Cardiac septum (tissue), 1 donor: Measurements from ENCODE around the gene VPS72. TPM values are rescaled to one million over a fixed set of nuclear protein-coding genes. Genes with fewer than 3 reads are reported as not detected.

ENCODE experiments used
- DNase-seq: peaks from one replicate; pipeline ENCODE4 v3.0.0-alpha.2; 2020; ENCODE audit warnings: low spot score
- intact Hi-C: fragments of 100-400 bp; cut with DNase I; formaldehyde crosslinking; loops from one replicate; pipeline ENCODE4 v1.14.0; 2022
- total RNA-seq: library from RNA; stranded (reverse); fragmentation: NEBNext Ultra II Directional; extraction: Animal tissue kit (Norgen Biotek cat#: 25700); gene quantifications from one replicate; pipeline ENCODE4 v1.2.1, GENCODE V29; 2021
- donor health status: DM: no; HTN: no; CAD: no.

VPS72 gene
- total RNA-seq, 1 donor from 2014 or later: 34.1 TPM

GRCh38 chr1:151147665-151148064 lies 42.3 kb downstream of the VPS72 start:
- intact Hi-C loops: loop anchor here (5.0 kb wide), 2 partner anchors 75 to 125 kb away; partner anchors contain the start of gene GABPB2
- DNase-seq: no peak

DNA sequence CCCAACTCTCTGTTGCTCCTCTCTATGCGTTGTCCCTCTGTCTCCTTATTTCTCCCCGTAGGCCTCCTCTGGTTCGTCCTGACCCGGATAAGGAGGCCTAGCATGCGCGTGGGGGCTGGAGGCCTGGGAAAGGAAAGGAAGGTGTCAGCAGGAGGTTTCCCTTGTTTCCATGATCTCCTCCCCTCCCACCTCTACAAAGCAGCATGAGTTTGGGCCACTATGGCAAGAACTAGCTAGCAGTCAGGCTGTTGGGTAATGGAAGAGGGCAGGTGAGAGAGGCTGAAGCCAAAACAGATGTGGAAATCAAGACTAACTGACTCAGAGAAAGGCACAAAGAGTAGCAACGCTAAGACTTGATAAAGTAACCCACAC lies 42.9 kb downstream of the VPS72 start:
- intact Hi-C loops: loop anchor here (5.0 kb wide), 2 partner anchors 75 to 125 kb away; partner anchors contain the start of gene GABPB2
- no peak for DNase-seq

DNA sequence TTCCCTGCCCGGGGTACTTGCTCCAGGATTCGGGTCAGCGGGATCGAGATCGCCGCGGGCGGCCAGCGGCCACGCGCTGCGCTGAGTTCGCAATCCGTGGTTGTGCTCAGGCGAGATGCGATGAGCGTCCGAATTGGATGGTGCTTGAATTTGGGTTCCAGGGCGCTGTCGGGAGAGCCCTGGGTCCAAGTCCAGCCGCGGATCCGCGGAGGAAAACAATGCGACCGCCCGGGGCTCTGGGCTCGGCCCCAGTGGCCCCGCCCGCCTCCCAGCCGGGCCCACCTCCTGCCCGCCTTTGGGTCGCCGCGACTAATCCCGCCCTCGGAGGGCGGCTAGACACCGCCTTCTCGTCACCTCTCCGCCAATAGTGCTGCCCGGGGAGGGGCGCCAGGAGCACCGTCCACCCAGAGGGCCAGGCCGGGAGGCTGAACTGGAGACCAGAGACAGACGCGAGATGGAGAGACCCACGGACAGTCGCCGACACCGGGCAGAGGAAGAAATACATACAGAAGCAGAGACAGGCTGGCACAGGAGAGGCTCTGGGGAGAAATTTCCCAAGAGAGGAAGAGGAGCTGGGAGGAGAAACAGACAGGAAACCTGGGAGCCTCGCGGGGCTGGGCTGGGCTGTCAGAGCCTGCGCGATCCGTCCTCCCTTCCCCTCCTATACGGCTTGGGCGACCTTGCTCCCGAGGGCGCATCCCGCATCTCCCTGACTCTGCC lies 43.4 kb downstream of the VPS72 start, which contains the start of gene SEMA6C:
Gene SEMA6C, minus strand, starts transcription at position 220 of the 720 bp plus-strand sequence. CDS start 4,010 bp downstream, outside the sequence.
- intact Hi-C loops: loop anchor here (5.0 kb wide), 2 partner anchors 74 to 124 kb away; partner anchors contain the start of gene GABPB2
- peak; percentile 100 for DNase-seq

DNA sequence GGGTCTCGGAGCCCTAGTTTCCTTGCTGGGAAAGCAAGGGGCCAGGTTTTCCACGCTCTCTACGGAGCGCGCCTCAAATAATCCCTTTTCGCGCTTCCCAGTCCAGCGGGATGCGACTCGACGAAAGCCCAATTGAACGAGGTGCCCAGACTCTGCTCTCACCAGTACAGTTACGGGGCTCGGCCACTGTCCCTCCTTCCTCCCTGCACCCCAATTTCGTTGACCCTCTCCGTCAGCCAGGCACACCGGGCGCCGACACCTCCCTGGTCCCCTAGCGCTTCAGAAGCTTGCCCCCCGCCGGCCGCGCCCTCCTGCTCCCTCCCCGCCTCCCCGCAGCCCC lies 44.0 kb downstream of the VPS72 start:
- DNase-seq: no peak
- intact Hi-C loops: loop anchor here (5.0 kb wide), 2 partner anchors 74 to 124 kb away; partner anchors contain the start of gene GABPB2

DNA sequence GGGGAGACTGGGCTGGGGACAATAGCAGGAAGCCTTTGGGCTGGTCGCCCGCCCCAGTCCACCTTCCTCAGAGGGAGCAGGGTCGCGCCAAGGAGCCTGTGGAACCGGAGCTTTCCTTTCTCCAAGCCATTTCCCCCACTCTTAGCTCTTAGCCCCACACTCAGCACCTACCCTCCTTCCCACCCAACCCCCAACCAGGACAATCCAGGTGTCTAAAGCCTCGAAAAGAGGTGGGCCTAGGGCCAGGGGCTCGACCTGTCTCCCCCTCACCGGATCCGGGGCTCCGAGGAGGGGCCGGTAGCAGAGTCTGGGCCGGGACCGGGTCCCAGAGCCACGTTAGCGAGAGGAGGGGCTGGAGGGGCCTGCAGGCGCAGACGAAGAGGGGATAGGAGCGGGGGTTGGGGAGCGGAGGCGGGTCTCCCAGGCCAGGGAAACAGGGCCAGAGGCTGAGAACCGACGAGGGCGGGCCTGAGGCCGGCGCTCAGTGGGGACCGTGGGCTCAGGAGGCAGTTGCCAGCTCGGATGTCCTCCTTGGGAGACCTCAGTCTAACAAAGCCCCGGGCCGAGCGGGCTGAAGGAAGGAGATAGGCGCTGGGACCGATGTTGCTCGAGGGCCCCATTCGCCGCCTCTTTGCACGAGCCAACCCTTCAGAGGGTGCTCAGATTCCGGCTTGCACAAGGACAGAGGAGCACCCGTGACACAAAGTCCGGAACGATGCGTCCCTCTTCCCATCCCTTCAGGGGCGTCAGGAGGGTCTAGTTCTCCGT lies 44.5 kb downstream of the VPS72 start:
- DNase-seq: no peak
- intact Hi-C loops: loop anchor here (5.0 kb wide), 2 partner anchors 73 to 123 kb away; partner anchors contain the start of gene GABPB2

DNA sequence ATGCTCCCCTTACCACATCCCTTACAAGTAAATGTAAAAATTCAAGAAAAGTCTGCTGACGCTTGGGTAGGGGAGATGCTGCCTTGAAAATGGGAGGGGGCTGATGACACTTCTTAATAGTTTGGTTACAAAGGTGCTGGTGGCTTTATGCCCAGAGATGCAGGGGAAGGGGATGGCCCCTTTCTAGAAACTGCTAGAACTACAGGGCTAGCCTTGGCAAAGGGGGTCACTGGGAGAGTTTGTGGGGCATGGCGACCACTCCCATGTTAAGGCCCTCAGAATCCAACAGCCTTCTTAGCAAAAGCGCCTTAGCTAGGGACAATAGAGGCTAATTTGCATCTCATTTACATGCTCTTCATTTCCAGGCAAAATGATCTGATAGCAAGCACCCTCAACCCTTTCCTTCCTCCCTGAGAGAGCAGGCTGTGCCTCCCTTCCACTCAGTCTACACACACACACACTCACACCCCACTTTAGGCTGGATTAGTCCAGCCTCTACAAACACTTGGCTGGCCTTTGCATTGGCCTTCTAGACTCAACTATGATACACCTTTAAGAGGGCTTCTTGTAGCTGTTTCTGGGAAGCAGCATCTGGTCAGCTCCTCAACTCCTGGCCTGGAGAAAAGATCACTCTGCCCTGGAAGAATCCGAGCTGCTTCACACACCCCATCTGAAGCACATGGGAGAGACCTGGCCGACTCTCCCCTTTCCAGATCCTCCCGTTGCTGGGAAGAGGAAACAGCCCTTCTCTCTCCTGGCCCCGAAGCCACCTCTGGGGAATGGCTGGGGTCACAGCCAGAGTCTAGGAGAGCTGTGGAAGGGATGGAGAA lies 45.3 kb downstream of the VPS72 start:
- DNase-seq: no peak
- intact Hi-C loops: loop anchor here (5.0 kb wide), 2 partner anchors 72 to 122 kb away; partner anchors contain the start of gene GABPB2

- intact Hi-C loops: no loop called here
- no peak for DNase-seq
These were observed 46.0 kb downstream of the VPS72 start for GRCh38 chr1:151143986-151144385.

GRCh38 chr1:151143057-151143435 lies 47.0 kb downstream of the VPS72 start:
- DNase-seq: no peak

DNA sequence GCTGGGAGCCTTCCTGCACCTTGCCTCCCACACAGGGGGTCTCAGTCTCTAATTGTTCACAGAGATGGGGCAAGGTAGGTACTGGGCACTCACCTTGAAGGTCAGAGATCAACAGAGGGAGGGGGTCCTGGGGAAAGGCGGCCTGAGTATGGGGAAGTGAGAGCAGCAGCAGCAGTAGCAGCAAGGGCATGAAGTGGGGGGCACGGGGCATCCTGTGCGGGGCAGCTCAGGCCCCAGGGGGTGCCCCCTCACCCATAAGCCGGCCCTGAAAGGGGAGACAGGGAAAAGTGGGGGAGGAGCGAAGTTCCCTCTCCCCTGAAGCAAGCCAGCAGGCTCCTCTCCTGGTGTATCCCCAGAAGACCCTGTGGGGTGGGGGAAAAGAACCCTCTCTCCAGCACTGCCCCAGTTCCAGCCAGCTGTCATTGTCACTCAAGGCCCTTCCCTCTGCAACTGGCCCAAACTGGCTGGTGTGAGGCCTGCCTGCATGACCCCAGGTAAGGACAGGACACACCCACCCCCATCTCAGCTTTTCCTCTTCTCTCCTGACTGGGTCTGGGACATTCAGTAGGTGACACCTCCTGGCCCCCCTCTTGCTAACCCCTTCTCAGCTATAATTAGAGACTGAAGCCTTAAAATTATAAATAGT lies 47.5 kb downstream of the VPS72 start:
- intact Hi-C loops: no loop called here

More at GRCh38 chr1:151143057-151143435, 47.0 kb downstream of the VPS72 start:
- intact Hi-C loops: no loop called here

DNA sequence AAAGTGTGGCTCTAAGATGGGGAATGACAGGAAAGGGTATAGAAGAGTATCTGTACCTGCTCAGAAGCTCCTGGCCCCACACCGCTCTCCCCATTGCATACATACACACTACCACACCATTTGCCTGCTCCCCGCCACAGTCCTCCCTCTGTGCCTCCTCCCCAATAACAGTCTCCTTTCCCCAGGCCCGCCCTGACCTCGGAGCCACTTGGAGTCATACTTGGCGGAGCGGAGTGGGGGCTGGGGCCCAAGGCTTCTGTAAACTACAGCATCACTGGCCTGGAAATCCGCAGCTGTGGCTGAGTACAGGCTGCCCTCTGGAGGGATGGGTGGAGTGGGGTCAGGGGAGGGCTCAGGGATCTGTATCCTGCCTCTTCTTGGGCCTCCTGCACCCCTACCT lies 52.2 kb downstream of the VPS72 start:
- DNase-seq: no peak
- intact Hi-C loops: no loop called here

More for the DNA sequence above, 47.5 kb downstream of the VPS72 start:
- DNase-seq: no peak

GRCh38 chr1:151135433-151136385 lies 54.3 kb downstream of the VPS72 start:
- intact Hi-C loops: no loop called here
- DNase-seq: no peak

DNA sequence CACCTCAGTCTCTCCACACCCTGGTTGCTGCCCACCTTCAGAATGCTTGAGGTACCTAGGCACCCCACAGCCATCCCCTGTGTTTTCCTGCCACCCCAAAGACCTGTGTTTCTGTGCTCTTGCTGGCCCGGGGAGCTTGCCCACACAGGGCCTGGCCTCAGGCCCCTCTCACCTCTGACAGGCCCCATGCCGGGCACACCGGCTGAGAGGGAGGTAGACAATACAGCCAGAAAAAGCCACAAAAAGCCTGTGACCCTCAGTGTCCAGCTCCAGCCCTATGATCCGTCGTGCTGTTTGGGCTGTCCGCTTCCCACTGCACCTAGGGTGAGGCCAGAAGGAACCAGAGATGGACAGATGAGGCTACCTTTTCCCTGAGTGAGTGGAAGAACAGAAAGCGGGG lies 55.0 kb downstream of the VPS72 start:
- intact Hi-C loops: no loop called here

GRCh38 chr1:151134396-151134795 lies 55.6 kb downstream of the VPS72 start:
- DNase-seq: no peak
- intact Hi-C loops: no loop called here

More for the DNA sequence above, 55.0 kb downstream of the VPS72 start:
- no peak for DNase-seq

DNA sequence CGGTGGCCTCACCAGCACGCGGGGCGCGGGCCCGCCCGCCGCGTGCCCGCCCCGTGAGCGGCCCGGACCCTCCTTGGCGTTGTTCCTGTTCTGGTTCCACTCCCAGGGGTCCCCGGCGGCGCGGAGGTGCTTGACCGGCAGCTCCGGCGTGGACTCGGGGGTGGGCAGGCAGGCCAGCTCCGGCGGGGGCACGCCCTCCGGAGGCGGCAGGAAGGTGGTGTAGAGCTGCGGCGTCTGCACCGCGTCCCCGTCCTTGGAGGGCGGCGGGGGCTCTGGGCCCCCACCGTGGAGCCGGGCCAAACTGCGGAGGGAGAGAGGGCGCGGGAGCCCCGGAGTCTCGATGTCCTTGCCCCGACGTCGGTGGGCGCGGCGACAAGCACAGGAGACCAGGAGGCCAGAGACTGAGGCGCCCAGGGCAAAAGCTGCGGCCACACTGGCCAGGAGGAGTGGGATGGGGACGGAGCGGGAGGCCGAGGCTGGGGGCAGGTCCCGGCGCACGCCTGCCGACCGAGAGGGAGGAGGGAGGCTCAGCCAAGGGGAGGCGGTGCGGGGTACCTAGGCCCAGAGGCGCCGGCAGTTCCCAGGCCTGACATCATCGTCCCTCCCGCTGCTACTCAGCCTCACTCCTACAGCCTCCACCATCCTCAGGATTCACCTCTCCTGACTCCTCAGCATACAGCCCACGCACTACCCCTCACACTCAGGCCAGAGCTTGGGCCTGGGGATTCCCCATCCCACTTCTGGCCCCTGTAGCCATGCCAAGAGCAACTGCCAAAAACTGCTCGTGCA lies 56.8 kb downstream of the VPS72 start:
- no peak for DNase-seq
- intact Hi-C loops: no loop called here

GRCh38 chr1:151132335-151133017 lies 57.5 kb downstream of the VPS72 start:
- intact Hi-C loops: no loop called here
- no peak for DNase-seq

- intact Hi-C loops: no loop called here
- DNase-seq: no peak
These were observed 58.2 kb downstream of the VPS72 start for GRCh38 chr1:151131701-151132334.
